Stimulated activated CD4-positive, alpha-beta T cell treated with anti-CD3 and anti-CD28 coated beads, Interleukin-2, amount 100 ng/mL, for 24 hours (primary cell): ENCODE measurements around the gene HGS.
A peak's percentile ranks its signal among the peaks of the same experiment; 100 is the strongest.
"Not testable (repeated sequence)": the region's sequence is repeated elsewhere in the genome, so short reads cannot be mapped to it uniquely, and the experiment has no call there.

Source experiments
- DNase-seq, 2 donors: peaks; one replicate each; pipeline ENCODE4 v3.0.0-alpha.2; 2020

Gene HGS

DNA sequence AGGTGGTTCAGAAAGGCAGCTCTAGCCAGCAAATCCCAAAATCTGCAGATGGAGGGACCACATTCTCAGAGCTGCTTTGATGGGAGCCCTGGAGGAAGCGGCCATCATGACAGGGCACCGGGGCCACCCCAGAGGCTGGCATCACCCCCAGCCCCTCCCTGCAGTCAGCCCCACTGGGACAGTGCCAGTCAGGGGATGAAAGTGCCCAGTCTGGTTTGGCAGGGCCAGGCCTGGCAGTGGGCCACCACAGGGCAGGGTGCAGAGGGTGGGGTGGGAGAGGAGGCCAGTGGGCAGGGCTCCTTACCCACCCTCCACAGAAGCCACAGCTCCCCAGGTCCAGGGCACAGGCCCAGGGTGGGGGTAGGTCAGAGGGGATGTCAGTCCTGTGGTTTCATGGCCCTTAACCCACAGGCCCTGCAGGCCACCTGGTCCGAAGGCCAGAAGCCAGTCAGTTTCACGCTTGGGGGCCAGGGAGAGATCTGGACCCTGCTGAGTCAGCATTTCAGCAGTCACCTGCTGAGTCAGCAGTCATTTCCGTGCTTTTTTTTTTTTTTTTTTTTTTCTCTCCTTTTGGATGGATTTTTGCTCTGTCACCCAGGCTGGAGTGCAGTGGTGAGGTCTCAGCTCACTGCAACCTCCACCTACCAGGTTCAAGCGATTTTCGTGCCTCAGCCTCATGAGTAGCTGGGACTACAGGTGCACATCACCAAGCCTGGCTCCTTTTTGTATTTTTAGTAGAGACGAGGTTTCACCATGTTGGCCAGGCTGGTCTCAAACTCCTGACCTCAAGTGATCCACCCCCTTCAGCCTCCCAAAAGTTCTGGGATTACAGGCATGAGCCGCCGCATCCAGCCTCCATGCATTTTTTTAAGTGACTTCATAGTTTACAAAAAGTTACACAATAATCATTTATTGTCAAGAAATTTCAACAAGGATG is 38.6 kb downstream of the HGS start:
- no peak for DNase-seq

- no peak for DNase-seq
Observed at GRCh38 chr17:81723651-81724209, 39.9 kb downstream of the HGS start.

DNA sequence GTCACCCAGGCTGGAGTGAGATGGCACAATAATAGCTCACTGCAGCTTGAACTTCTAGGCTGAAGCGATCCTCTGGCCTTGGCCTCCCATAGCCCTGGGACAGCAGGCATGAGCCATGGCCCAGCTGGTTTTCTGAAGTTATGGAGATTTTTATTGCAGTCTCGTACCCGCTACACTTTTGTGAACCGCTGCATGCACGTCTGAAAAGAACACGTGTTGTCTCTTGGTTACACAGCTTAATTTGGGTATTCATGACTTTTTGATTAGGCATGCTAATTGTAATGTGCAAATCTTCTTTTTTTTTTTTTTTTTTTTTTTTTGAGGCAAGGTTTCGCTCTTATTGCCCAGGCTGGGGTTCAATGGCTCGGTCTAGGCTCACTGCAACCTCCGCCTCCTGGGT is 41.6 kb downstream of the HGS start:
- DNase-seq: no peak

GRCh38 chr17:81726004-81726403 is 42.2 kb downstream of the HGS start:
- no peak for DNase-seq

DNA sequence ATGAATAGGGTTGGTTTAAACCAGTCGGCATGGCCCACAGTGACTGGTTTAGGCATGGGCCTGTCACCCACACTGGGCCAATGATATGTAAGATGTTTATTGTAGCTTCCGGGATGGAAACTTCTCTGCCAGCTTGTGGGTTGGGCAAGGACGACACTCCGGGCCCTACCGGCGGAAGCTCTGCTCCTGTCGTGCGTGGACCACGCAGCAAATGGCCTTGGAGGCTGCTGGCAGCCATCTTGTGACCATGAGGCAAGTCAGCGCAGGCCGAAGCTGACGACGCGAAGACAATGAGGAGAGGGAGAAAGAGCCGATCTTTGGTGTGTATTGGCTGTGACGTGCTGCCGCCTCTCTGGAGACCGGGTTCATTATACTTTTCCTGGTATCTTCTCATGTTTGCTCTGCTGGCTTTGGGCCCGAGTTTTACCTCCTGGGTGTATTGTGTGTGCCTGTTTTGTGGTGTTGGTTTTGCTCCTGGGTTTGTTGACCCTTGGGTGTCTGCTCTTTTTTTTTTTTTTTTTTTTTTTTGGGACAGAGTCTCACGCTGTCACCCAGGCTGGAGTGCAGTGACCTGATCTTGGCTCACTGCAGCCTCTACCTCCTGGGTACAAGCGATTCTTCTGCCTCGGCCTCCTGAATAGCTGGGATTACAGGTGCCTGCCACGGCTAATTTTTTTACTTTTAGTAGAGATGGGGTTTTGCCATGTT is 43.7 kb downstream of the HGS start:
- DNase-seq: no peak

GRCh38 chr17:81733507-81734404 is 49.9 kb downstream of the HGS start:
- peak; percentile 75 to 83 for DNase-seq

GRCh38 chr17:81734405-81735263 is 50.8 kb downstream of the HGS start:
- no peak for DNase-seq

GRCh38 chr17:81735264-81736102 is 51.7 kb downstream of the HGS start:
- no peak for DNase-seq

GRCh38 chr17:81737947-81738800 is 54.4 kb downstream of the HGS start:
- DNase-seq: no peak

GRCh38 chr17:81738801-81739393 is 55.1 kb downstream of the HGS start:
- no peak for DNase-seq

GRCh38 chr17:81739593-81739992 is 55.8 kb downstream of the HGS start:
- not testable (repeated sequence) for DNase-seq

DNA sequence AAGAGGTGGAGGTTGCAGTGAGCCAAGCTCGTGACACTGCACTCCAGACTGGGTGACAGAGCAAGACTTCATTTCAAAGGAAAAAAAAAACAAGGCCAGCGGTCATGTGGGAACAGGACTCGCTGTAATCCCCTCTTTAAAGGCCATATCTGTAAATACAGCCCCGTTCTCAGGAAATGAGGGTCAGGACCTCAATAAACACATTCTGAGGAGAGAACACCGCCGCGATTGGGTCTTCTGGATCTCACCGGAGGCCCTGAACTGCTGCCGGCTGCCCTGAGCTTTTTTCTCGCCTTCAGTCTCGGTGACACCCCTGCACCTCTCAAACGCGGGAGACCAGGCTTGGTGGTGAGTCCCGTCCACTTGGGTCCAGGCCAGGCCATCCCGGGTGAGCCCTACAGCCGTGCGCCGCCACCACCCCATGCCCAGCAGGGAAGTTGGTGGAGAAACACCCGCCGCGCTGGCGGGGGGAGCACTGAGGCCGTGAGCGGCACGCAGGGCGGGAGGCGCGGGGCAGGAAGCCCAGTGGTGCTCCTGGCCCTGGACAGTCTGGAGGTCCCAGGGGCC is 56.7 kb downstream of the HGS start:
- no peak for DNase-seq

- no peak for DNase-seq
Observed at GRCh38 chr17:81741049-81741593, 57.3 kb downstream of the HGS start.

- DNase-seq: no peak
Observed at GRCh38 chr17:81741594-81742452, 58.0 kb downstream of the HGS start.
